Smooth muscle cell (in vitro differentiated cells): ENCODE measurements around the gene DCUN1D4. TPM values are rescaled to one million over a fixed set of nuclear protein-coding genes. Genes with fewer than 3 reads are reported as not detected.

Source experiments
- DNase-seq: peaks from one replicate; lab custom pipeline; 2025; ENCODE audit not compliant: unreplicated experiment; lab: John Stamatoyannopoulos, UW
- H2AFZ ChIP-seq: fragments of 200-600 bp; sonication (generic); 2 replicates; pipeline ENCODE4 v1.6.0; 2016; ENCODE audit warnings: antibody characterized with exemption, low read depth, mild to moderate bottlenecking
- H3F3A ChIP-seq: fragments of 200-600 bp; sonication (generic); 2 replicates; pipeline ENCODE4 v1.6.0; 2017; ENCODE audit warnings: antibody characterized with exemption, low read depth
- H3K27ac ChIP-seq: fragments of 200-600 bp; sonication (generic); 2 replicates; pipeline ENCODE4 v1.5.1; 2016; ENCODE audit warnings: low read depth, mild to moderate bottlenecking
- H3K27me3 ChIP-seq: fragments of 200-600 bp; sonication (generic); 2 replicates; pipeline ENCODE4 v1.6.1; 2016; ENCODE audit warnings: low read depth, mild to moderate bottlenecking
- H3K36me3 ChIP-seq: fragments of 200-600 bp; sonication (generic); 2 replicates; pipeline ENCODE4 v1.5.1; 2016; ENCODE audit warnings: low read depth
- H3K4me1 ChIP-seq: fragments of 200-600 bp; sonication (generic); 2 replicates; pipeline ENCODE4 v1.5.1; 2016; ENCODE audit warnings: low read depth
- H3K4me2 ChIP-seq: fragments of 200-600 bp; sonication (generic); 2 replicates; pipeline ENCODE4 v1.6.0; 2016; ENCODE audit warnings: mild to moderate bottlenecking
- H3K4me3 ChIP-seq: fragments of 200-600 bp; sonication (generic); 2 replicates; pipeline ENCODE4 v1.5.1; 2016; ENCODE audit warnings: mild to moderate bottlenecking
- H3K79me2 ChIP-seq: fragments of 200-600 bp; sonication (generic); 2 replicates; pipeline ENCODE4 v1.6.0; 2016; ENCODE audit warnings: low read depth, mild to moderate bottlenecking
- H3K9ac ChIP-seq: fragments of 200-600 bp; sonication (generic); 2 replicates; pipeline ENCODE4 v1.6.0; 2016; ENCODE audit warnings: low read depth
- H3K9me3 ChIP-seq: fragments of 200-600 bp; sonication (generic); replicated peaks from 2 replicates; pipeline ENCODE4 v1.5.1; 2016; ENCODE audit warnings: low read depth
- H4K20me1 ChIP-seq: fragments of 200-600 bp; sonication (generic); 2 replicates; pipeline ENCODE4 v1.6.0; 2016; ENCODE audit warnings: low read depth
- CTCF ChIP-seq: fragments of 200-600 bp; sonication (generic); IDR thresholded peaks from 2 replicates; pipeline ENCODE4 v1.5.1; 2017; ENCODE audit warnings: borderline replicate concordance, mild to moderate bottlenecking, antibody characterized with exemption; ENCODE audit not compliant: insufficient read depth, poor library complexity, severe bottlenecking
- WGBS: methylation state at CpG from one replicate; pipeline ENCODE4 v1.1.7; 2016; ENCODE audit warnings: low lambda C conversion rate; 5-methylcytosine and 5-hydroxymethylcytosine counted together
- polyA plus RNA-seq: library from polyadenylated mRNA; unstranded; fragments of >200 nt; fragmentation: Nextera tagmentation; extraction: Ambion mirVana; gene quantifications from 2 replicates; pipeline ENCODE4 v1.2.1, GENCODE V29; 2016
- total RNA-seq: library from RNA; depleted of rRNA; stranded (reverse); fragments of >200 nt; gene quantifications from 2 replicates; pipeline ENCODE4 v1.2.3, GENCODE V29; 2014

Gene DCUN1D4
- total and polyA plus RNA-seq, 2 experiments from 2014 or later = 14.1 to 22.9 TPM

DNA sequence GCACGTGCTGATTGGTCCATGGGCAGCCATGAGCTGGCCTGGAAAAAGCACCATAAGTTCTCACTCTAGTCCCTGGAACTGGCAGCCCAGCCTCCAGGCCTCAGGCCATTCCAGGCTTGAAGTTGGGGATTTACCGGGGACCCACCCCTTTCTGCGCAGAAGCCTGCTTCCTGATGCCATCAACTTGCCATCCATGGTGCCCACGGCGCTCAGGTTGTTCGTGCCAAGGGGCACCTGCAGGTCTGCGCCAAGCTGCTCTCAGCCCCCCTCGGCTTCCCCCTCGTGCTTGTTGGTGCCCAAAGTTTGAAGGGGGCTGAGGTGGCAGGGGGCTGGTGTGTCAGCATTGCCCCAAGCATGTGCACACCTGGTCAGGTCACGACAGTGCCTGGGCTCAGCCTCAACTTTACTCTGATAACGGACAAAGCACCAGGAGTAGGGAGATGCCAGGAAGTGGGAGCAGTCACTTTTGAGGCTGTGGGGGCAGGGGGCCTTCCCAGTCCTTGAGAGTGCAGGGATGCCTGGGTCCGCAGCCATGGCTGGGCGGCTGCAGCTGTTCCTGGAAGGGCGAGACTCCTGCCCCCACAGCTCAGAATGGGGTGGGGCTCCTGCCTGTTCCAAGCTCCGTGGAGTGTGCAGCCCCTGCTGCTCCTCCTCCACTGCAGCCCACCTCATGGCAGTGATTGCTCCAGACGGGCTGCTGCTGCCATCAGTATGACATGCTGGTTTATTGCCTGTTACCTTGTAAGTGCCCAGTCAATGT is 24.9 kb downstream of the DCUN1D4 start:
- Histone ChIP-seq H3K4me2 (no peak overlapping the region), H3K9ac (no peak overlapping the region), H3K9me3 (no peaks in the 10 kb centered on the region), H3K4me3 (no peak overlapping the region), H2AFZ (no peak overlapping the region), H4K20me1 (peaks cover 17% of the 10 kb centered on the region), H3F3A (no peaks in the 10 kb centered on the region), H3K27ac (no peak overlapping the region), H3K36me3 (peaks cover 23% of the 10 kb centered on the region), H3K27me3 (no peaks in the 10 kb centered on the region), H3K4me1 (no peaks in the 10 kb centered on the region), H3K79me2 (peaks cover under 1% of the 10 kb centered on the region)
- no peak for TF ChIP-seq CTCF
- no peak for DNase-seq
- WGBS = 96% methylated on average over 16 of the region's 16 CpGs

DNA sequence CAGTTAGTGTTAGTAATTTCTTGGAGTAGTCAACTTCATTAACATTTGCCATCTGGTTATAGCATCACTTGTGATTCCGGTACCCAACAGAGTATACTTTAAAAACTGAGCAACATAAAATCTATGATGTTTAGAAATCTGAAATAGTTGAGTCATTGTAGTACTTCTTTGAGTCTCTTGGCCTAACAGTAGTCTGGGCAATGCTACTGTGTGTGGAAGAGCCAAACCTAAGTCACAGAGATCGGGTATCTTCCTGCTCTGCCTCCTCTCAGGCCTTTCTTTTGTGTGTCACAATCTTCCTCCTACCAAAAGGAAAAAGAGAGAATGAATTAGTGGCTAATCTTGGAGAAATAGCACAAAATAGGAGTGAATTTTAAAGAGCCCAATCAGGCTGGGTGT is 25.5 kb downstream of the DCUN1D4 start:
- no peak for DNase-seq
- H3K4me3 ChIP-seq = no peak overlapping the region
- no peak overlapping the region for H3K27ac ChIP-seq
- H3K27me3 ChIP-seq = no peaks in the 10 kb centered on the region
- H3K9ac ChIP-seq = no peak overlapping the region
- 98% methylated on average over 2 of the region's 2 CpGs for WGBS
- no peaks in the 10 kb centered on the region for H3K9me3 ChIP-seq
- no peak for TF ChIP-seq CTCF
- H3K4me2 ChIP-seq = no peak overlapping the region
- H3K36me3 ChIP-seq = peaks cover 22% of the 10 kb centered on the region
- H3K4me1 ChIP-seq = no peaks in the 10 kb centered on the region
- H2AFZ ChIP-seq = no peak overlapping the region
- peaks cover 15% of the 10 kb centered on the region for H4K20me1 ChIP-seq
- H3F3A ChIP-seq = no peaks in the 10 kb centered on the region
- no peaks in the 10 kb centered on the region for H3K79me2 ChIP-seq

DNA sequence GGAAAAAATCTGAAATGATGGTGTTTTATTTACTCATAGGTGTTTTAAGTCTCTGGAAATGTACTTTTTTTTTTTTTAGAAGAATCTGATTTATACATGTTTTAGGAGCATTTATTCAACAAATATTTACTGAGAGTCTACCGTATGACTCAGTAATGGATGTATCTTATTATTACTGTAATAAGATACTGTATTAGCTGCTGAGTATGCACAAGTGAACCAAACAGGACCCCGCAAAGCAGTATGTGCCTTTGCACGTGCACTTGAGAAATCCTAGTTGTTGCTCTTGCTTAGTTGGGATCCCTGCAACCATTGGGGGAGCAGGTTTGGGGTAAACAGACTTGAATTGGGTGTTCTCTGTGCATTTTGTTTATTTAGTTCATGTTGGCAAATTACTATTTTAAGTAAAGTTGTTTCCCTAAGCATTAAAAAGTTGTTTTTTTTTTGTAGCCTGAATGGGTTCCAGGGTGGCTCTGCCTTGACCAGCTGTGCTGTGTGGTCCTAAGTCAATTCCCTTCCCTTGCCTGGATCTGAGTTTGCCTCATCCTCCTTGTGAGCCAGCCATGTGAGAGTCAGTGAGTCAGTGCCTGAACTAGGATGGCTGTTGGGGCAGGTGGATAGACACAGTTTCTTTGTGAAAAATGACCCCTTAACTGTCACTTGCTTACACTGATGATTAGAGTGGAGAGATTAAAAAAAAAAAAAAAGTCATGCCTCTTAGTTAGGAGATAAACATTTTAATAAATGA is 27.7 kb downstream of the DCUN1D4 start:
- TF ChIP-seq CTCF = no peak
- no peaks in the 10 kb centered on the region for H3K79me2 ChIP-seq
- H3K36me3 ChIP-seq = peaks cover 24% of the 10 kb centered on the region
- no peak overlapping the region for H3K4me2 ChIP-seq
- no peak overlapping the region for H3K4me3 ChIP-seq
- WGBS = 93% methylated on average over 3 of the region's 3 CpGs
- H2AFZ ChIP-seq = no peak overlapping the region
- no peaks in the 10 kb centered on the region for H3K27me3 ChIP-seq
- no peak overlapping the region for H3K9ac ChIP-seq
- H3F3A ChIP-seq = no peaks in the 10 kb centered on the region
- H3K4me1 ChIP-seq = no peaks in the 10 kb centered on the region
- H3K9me3 ChIP-seq = no peaks in the 10 kb centered on the region
- DNase-seq = no peak
- no peak overlapping the region for H3K27ac ChIP-seq
- H4K20me1 ChIP-seq = peaks cover 8% of the 10 kb centered on the region
